Spinal cord (tissue), 10 donors: ENCODE measurements around the gene SLC8A3. TPM values are rescaled to one million over a fixed set of nuclear protein-coding genes. Genes with fewer than 3 reads are reported as not detected.

ENCODE experiments used
- DNase-seq, 6 donors: peaks; one replicate each; pipeline versions ENCODE4 v3.0.0 to v3.0.0-alpha.2; 2013 to 2015; ENCODE audit warnings: low spot score in 6 of 6, low read depth in 4 of 6
- H3K27ac ChIP-seq: one replicate; pipeline ENCODE4 v1.5.1; 2013; ENCODE audit warnings: low read depth, low read length, control low read depth
- H3K27me3 ChIP-seq: one replicate; pipeline ENCODE4 v1.6.1; 2013; ENCODE audit warnings: low read length; ENCODE audit not compliant: control insufficient read depth, insufficient read depth
- H3K36me3 ChIP-seq: one replicate; pipeline ENCODE4 v1.6.1; 2013; ENCODE audit warnings: low read length; ENCODE audit not compliant: control insufficient read depth, insufficient read depth
- H3K4me1 ChIP-seq: one replicate; pipeline ENCODE4 v1.6.1; 2013; ENCODE audit warnings: low read length; ENCODE audit not compliant: control insufficient read depth, insufficient read depth
- H3K4me3 ChIP-seq: one replicate; pipeline ENCODE4 v1.5.1; 2013; ENCODE audit warnings: low read depth, low read length, control low read depth
- H3K9me3 ChIP-seq: one replicate; pipeline ENCODE4 v1.6.1; 2013; ENCODE audit warnings: low read length; ENCODE audit not compliant: control insufficient read depth, insufficient read depth
- WGBS: methylation state at CpG from one replicate; pipeline ENCODE4 v1.1.5; 2013; ENCODE audit warnings: missing lambda C conversion rate; ENCODE audit not compliant: insufficient coverage; 5-methylcytosine and 5-hydroxymethylcytosine counted together
- polyA plus RNA-seq, 2 donors: library from polyadenylated mRNA; unstranded; fragments of 120-200 nt; gene quantifications; one replicate each; pipeline ENCODE4 v1.2.1, GENCODE V29; 2013; ENCODE audit not compliant: insufficient read length in 2 of 2
- total RNA-seq, 2 donors: library from RNA; depleted of rRNA in 1 of 2; stranded (reverse); fragments of 120-200 nt in 1 of 2; fragments of >200 nt in 1 of 2; gene quantifications; one replicate each; pipeline versions ENCODE4 v1.2.3 to v1.2.4, GENCODE V29; 2013 to 2014
- donor health status: healthy.

The SLC8A3 gene
- total and polyA plus RNA-seq, 4 donors: 11.1 to 39.9 (median 28.8) TPM

GRCh38 chr14:70061108-70061507 lies 127.6 kb downstream of the SLC8A3 start:
- Histone ChIP-seq H3K27ac (no peak overlapping the region), H3K27me3 (no peaks in the 10 kb centered on the region), H3K9me3 (no peaks in the 10 kb centered on the region), H3K36me3 (no peaks in the 10 kb centered on the region), H3K4me3 (no peak overlapping the region), H3K4me1 (peaks cover 6% of the 10 kb centered on the region)
- 94% methylated on average over 2 of the region's 2 CpGs for WGBS
- no peak for DNase-seq

GRCh38 chr14:70059545-70059944 lies 129.2 kb downstream of the SLC8A3 start:
- Histone ChIP-seq H3K27me3 (no peaks in the 10 kb centered on the region), H3K36me3 (no peaks in the 10 kb centered on the region), H3K27ac (no peak overlapping the region), H3K4me1 (no peaks in the 10 kb centered on the region), H3K4me3 (no peak overlapping the region), H3K9me3 (no peaks in the 10 kb centered on the region)
- no peak for DNase-seq
- WGBS: 100% methylated on average over 1 of the region's 2 CpGs

- Histone ChIP-seq H3K9me3 (no peaks in the 10 kb centered on the region), H3K36me3 (no peaks in the 10 kb centered on the region), H3K4me3 (no peak overlapping the region), H3K27me3 (no peaks in the 10 kb centered on the region), H3K27ac (no peak overlapping the region), H3K4me1 (no peaks in the 10 kb centered on the region)
- no peak for DNase-seq
- 74% methylated on average over 4 of the region's 5 CpGs for WGBS
Observed at GRCh38 chr14:70057519-70058136, 131.1 kb downstream of the SLC8A3 start.

- H3K36me3 ChIP-seq: peaks cover 6% of the 10 kb centered on the region
- DNase-seq: peak in 1 of 6 donors; percentile 61
- H3K27ac ChIP-seq: no peak overlapping the region
- no peaks in the 10 kb centered on the region for H3K9me3 ChIP-seq
- H3K4me1 ChIP-seq: no peaks in the 10 kb centered on the region
- H3K4me3 ChIP-seq: no peak overlapping the region
- 54% methylated on average over 3 of the region's 3 CpGs for WGBS
- no peaks in the 10 kb centered on the region for H3K27me3 ChIP-seq
Observed at GRCh38 chr14:70052990-70053389, 135.8 kb downstream of the SLC8A3 start.

- H3K27me3 ChIP-seq: no peaks in the 10 kb centered on the region
- no peaks in the 10 kb centered on the region for H3K4me1 ChIP-seq
- no peak overlapping the region for H3K4me3 ChIP-seq
- peak in 1 of 6 donors; percentile 33 for DNase-seq
- no peak overlapping the region for H3K27ac ChIP-seq
- WGBS: 71% methylated on average over 3 of the region's 4 CpGs
- peaks cover 10% of the 10 kb centered on the region for H3K36me3 ChIP-seq
- no peaks in the 10 kb centered on the region for H3K9me3 ChIP-seq
Observed at GRCh38 chr14:70050136-70050535, 138.6 kb downstream of the SLC8A3 start.

GRCh38 chr14:70049605-70050004 lies 139.1 kb downstream of the SLC8A3 start:
- H3K27me3 ChIP-seq: no peaks in the 10 kb centered on the region
- H3K4me3 ChIP-seq: no peak overlapping the region
- H3K36me3 ChIP-seq: peaks cover 10% of the 10 kb centered on the region
- H3K27ac ChIP-seq: no peak overlapping the region
- WGBS: 81% methylated on average over 2 of the region's 3 CpGs
- H3K4me1 ChIP-seq: no peaks in the 10 kb centered on the region
- DNase-seq: no peak
- no peaks in the 10 kb centered on the region for H3K9me3 ChIP-seq

- no peaks in the 10 kb centered on the region for H3K9me3 ChIP-seq
- WGBS: no CpG with 5 or more reads among the region's 1 CpG
- no peak for DNase-seq
Observed at GRCh38 chr14:70048313-70048654, 140.5 kb downstream of the SLC8A3 start.

GRCh38 chr14:70047598-70048312 lies 141.0 kb downstream of the SLC8A3 start:
- Histone ChIP-seq H3K36me3 (peaks cover 10% of the 10 kb centered on the region), H3K27me3 (no peaks in the 10 kb centered on the region), H3K4me1 (no peaks in the 10 kb centered on the region), H3K9me3 (no peaks in the 10 kb centered on the region), H3K27ac (no peak overlapping the region), H3K4me3 (no peak overlapping the region)
- WGBS: 100% methylated on average over 1 of the region's 3 CpGs
- DNase-seq: no peak

More at GRCh38 chr14:70048313-70048654, 140.5 kb downstream of the SLC8A3 start:
- Histone ChIP-seq H3K36me3 (peaks cover 10% of the 10 kb centered on the region), H3K4me3 (no peak overlapping the region), H3K4me1 (no peaks in the 10 kb centered on the region), H3K27ac (no peak overlapping the region), H3K27me3 (no peaks in the 10 kb centered on the region)

- DNase-seq: peak; percentile 29 to 92 (median 50)
- Histone ChIP-seq H3K36me3 (peaks cover 10% of the 10 kb centered on the region), H3K9me3 (no peaks in the 10 kb centered on the region), H3K4me1 (no peaks in the 10 kb centered on the region), H3K4me3 (no peak overlapping the region), H3K27ac (no peak overlapping the region), H3K27me3 (no peaks in the 10 kb centered on the region)
- WGBS: 30% methylated on average over 22 of the region's 22 CpGs
Observed at GRCh38 chr14:70045844-70046535, 142.8 kb downstream of the SLC8A3 start.
